ENCODE data around the gene HOXD9. TPM values are rescaled to one million over a fixed set of nuclear protein-coding genes. Genes with fewer than 3 reads are reported as not detected.

HOXD9 gene
- total RNA-seq, 1 donor from 2014 or later = not detected

GRCh38 chr2:176081376-176081836, 41.1 kb upstream of the HOXD9 start:
- Mint-ChIP-seq H3K4me1 (peaks cover 17% of the 10 kb centered on the region), H3K4me3 (peak overlapping the region; percentile 80), H3K27ac (no peak overlapping the region), H3K27me3 (ENCODE audit: insufficient read depth, low read depth) (peaks cover 84% of the 10 kb centered on the region), H3K36me3 (no peaks in the 10 kb centered on the region), H3K9me3 (no peaks in the 10 kb centered on the region)
- H3K36me3 ChIP-seq = no peaks in the 10 kb centered on the region
- no peak overlapping the region for H2AFZ ChIP-seq (replicated peaks)
- H3K27ac ChIP-seq = no peak overlapping the region
- DNase-seq (ENCODE audit: low spot score) = no peak
- peaks cover 20% of the 10 kb centered on the region for H3F3A ChIP-seq (ENCODE audit: low read depth)
- no peaks in the 10 kb centered on the region for H3K79me2 ChIP-seq (ENCODE audit: low read depth)
- peaks cover 7% of the 10 kb centered on the region for H3K4me1 ChIP-seq
- H3K4me3 ChIP-seq = no peak overlapping the region
- no peak for TF ChIP-seq EZH2 (IDR thresholded peaks at IDR 0.05)
- TF ChIP-seq CTCF (IDR thresholded peaks at IDR 0.05) = no peak
- no peak for TF ChIP-seq EZH2phosphoT487 (IDR thresholded peaks at IDR 0.05)
- no peak overlapping the region for H3K4me2 ChIP-seq
- no peak overlapping the region for H3K9ac ChIP-seq
- H4K20me1 ChIP-seq (ENCODE audit: low read depth) = peaks cover 84% of the 10 kb centered on the region
- peaks cover 100% of the 10 kb centered on the region for H3K27me3 ChIP-seq
- no peaks in the 10 kb centered on the region for H3K9me3 ChIP-seq (ENCODE audit: low read depth)

DNA sequence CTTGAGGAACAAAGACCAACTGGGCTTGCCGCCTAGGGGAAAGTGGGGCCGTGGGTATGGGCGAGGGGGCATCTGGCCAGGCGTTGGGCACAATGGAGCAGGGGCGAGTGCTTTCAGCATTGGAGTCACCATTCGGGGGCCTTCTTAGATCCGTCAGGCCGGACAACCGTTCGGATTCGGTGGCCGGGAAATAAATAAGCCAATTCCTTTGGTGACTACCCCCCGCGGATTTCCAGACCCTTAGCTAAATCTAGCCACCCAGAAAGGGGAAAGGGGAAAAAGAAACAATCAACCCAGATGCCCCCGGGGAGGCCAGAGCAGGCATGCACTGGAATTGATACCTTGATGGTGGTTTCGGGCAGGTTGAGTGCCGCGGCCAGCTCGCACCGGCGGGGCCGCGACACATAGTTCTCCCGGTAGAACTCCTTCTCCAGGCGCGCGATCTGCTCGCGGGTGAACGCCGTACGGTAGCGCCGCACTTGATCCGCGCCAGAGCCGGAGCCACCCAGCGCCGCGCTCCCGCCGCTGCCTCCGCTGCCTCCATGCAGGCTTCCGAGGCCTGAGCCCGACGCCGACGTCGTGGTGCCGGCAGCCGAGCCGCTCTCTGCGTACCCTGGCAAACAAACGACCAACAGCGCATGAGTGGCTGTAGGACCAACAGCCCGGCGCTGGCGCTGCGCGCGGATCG, 40.5 kb upstream of the HOXD9 start:
- TF ChIP-seq EZH2 (IDR thresholded peaks at IDR 0.05) (peak; percentile 98), CTCF (IDR thresholded peaks at IDR 0.05) (no peak), EZH2phosphoT487 (IDR thresholded peaks at IDR 0.05) (peak; percentile 99)
- no peak overlapping the region for H3K27ac ChIP-seq
- peaks cover 7% of the 10 kb centered on the region for H3K4me1 ChIP-seq
- no peak overlapping the region for H3K4me3 Mint-ChIP-seq
- no peaks in the 10 kb centered on the region for H3K36me3 ChIP-seq
- H2AFZ ChIP-seq (replicated peaks) = no peak overlapping the region
- peaks cover 84% of the 10 kb centered on the region for H4K20me1 ChIP-seq (ENCODE audit: low read depth)
- no peak overlapping the region for H3K9ac ChIP-seq
- H3K27me3 Mint-ChIP-seq (ENCODE audit: insufficient read depth, low read depth) = peaks cover 84% of the 10 kb centered on the region
- H3K27ac Mint-ChIP-seq = no peak overlapping the region
- DNase-seq (ENCODE audit: low spot score) = peak; percentile 82
- H3K9me3 Mint-ChIP-seq = no peaks in the 10 kb centered on the region
- no peaks in the 10 kb centered on the region for H3K79me2 ChIP-seq (ENCODE audit: low read depth)
- H3K9me3 ChIP-seq (ENCODE audit: low read depth) = no peaks in the 10 kb centered on the region
- no peak overlapping the region for H3K4me3 ChIP-seq
- no peaks in the 10 kb centered on the region for H3K36me3 Mint-ChIP-seq
- H3K27me3 ChIP-seq = peaks cover 100% of the 10 kb centered on the region
- H3K4me2 ChIP-seq = peak overlapping the region; percentile 15
- peaks cover 20% of the 10 kb centered on the region for H3F3A ChIP-seq (ENCODE audit: low read depth)
- H3K4me1 Mint-ChIP-seq = peaks cover 17% of the 10 kb centered on the region

- Mint-ChIP-seq H3K4me3 (no peak overlapping the region), H3K4me1 (peaks cover 17% of the 10 kb centered on the region), H3K9me3 (no peaks in the 10 kb centered on the region), H3K27ac (no peak overlapping the region), H3K27me3 (ENCODE audit: insufficient read depth, low read depth) (peaks cover 85% of the 10 kb centered on the region), H3K36me3 (no peaks in the 10 kb centered on the region)
- H3K4me1 ChIP-seq = peaks cover 7% of the 10 kb centered on the region
- H3F3A ChIP-seq (ENCODE audit: low read depth) = peaks cover 20% of the 10 kb centered on the region
- no peak overlapping the region for H3K4me3 ChIP-seq
- no peaks in the 10 kb centered on the region for H3K36me3 ChIP-seq
- H3K27ac ChIP-seq = no peak overlapping the region
- peaks cover 86% of the 10 kb centered on the region for H4K20me1 ChIP-seq (ENCODE audit: low read depth)
- peak overlapping the region; percentile 15 for H3K4me2 ChIP-seq
- H3K9me3 ChIP-seq (ENCODE audit: low read depth) = no peaks in the 10 kb centered on the region
- peak; percentile 97 for TF ChIP-seq EZH2 (IDR thresholded peaks at IDR 0.05)
- no peak for TF ChIP-seq EZH2phosphoT487 (IDR thresholded peaks at IDR 0.05)
- no peak for TF ChIP-seq CTCF (IDR thresholded peaks at IDR 0.05)
- no peak overlapping the region for H2AFZ ChIP-seq (replicated peaks)
- H3K79me2 ChIP-seq (ENCODE audit: low read depth) = no peaks in the 10 kb centered on the region
- no peak overlapping the region for H3K9ac ChIP-seq
- H3K27me3 ChIP-seq = peaks cover 100% of the 10 kb centered on the region
- no peak for DNase-seq (ENCODE audit: low spot score)
Observed at GRCh38 chr2:176082525-176082823, 40.0 kb upstream of the HOXD9 start.

Data from neural progenitor cell (in vitro differentiated cells).